ENCODE results near the gene USHBP1. TPM values are rescaled to one million over a fixed set of nuclear protein-coding genes. Genes with fewer than 3 reads are reported as not detected.
"Not testable (repeated sequence)": the region's sequence is repeated elsewhere in the genome, so short reads cannot be mapped to it uniquely, and the experiment has no call there.

USHBP1 gene
- polyA plus RNA-seq, 1 donor from 2014 or later = 0.59 TPM

DNA sequence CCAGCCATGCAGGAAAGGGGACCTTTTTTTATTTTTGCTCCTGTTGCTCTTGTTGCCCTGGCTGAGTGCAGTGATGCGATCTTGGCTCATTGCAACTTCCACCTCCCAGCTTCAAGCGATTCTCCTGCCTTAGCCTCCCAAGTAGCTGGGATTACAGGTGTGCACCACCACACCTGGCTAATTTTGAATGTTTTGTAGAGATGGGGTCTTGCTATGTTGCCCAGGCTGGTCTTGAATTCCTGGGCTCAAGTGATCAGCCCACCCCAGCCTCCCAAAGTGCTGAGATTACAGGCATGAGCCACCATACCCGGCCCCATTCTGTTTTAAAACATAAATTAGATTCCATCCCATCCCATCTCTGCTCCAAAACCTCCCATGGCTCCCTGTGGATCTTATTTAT lies 10.3 kb upstream of the USHBP1 start:
- not testable (repeated sequence) for H3K4me2 ChIP-seq (ENCODE audit: low read length); H3K27me3 ChIP-seq (ENCODE audit: insufficient read depth, low read depth, low read length); H3F3A ChIP-seq (ENCODE audit: insufficient read depth, low read length, poor library complexity, severe bottlenecking); H3K9me2 ChIP-seq (ENCODE audit: insufficient read depth, low read length); H3K9ac ChIP-seq (ENCODE audit: low read length); H4K20me1 ChIP-seq (ENCODE audit: insufficient read depth); H2AFZ ChIP-seq (ENCODE audit: low read depth, low read length); H3K27ac ChIP-seq (ENCODE audit: low read length); H3K9me3 ChIP-seq (ENCODE audit: low read length); H3K79me2 ChIP-seq (replicated peaks; ENCODE audit: insufficient read depth, low read length); H3K36me3 ChIP-seq (ENCODE audit: insufficient read depth, low read length); H3K4me3 ChIP-seq (ENCODE audit: low read length)

DNA sequence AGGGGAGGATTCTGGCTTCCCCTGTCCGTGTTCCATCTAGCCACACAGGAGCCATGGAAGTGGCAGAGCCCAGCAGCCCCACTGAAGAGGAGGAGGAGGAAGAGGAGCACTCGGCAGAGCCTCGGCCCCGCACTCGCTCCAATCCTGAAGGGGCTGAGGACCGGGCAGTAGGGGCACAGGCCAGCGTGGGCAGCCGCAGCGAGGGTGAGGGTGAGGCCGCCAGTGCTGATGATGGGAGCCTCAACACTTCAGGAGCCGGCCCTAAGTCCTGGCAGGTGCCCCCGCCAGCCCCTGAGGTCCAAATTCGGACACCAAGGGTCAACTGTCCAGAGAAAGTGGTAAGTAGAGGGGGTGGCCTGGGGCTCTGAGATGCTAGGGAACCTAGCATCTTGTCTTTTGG lies 4.2 kb upstream of the USHBP1 start:
- no peak overlapping the region for H3K9ac ChIP-seq (ENCODE audit: low read length)
- no peaks in the 10 kb centered on the region for H3F3A ChIP-seq (ENCODE audit: insufficient read depth, low read length, poor library complexity, severe bottlenecking)
- peaks cover 9% of the 10 kb centered on the region for H3K79me2 ChIP-seq (replicated peaks; ENCODE audit: insufficient read depth, low read length)
- H4K20me1 ChIP-seq (ENCODE audit: insufficient read depth) = no peaks in the 10 kb centered on the region
- no peaks in the 10 kb centered on the region for H3K27me3 ChIP-seq (ENCODE audit: insufficient read depth, low read depth, low read length)
- no peak overlapping the region for H3K4me2 ChIP-seq (ENCODE audit: low read length)
- H3K4me3 ChIP-seq (ENCODE audit: low read length) = no peak overlapping the region
- H3K9me3 ChIP-seq (ENCODE audit: low read length) = no peaks in the 10 kb centered on the region
- H3K27ac ChIP-seq (ENCODE audit: low read length) = no peak overlapping the region
- no peaks in the 10 kb centered on the region for H3K36me3 ChIP-seq (ENCODE audit: insufficient read depth, low read length)
- TF ChIP-seq TAF1 (IDR thresholded peaks at IDR 0.05; ENCODE audit: low read depth) = no peak
- TF ChIP-seq, protein P1, sequence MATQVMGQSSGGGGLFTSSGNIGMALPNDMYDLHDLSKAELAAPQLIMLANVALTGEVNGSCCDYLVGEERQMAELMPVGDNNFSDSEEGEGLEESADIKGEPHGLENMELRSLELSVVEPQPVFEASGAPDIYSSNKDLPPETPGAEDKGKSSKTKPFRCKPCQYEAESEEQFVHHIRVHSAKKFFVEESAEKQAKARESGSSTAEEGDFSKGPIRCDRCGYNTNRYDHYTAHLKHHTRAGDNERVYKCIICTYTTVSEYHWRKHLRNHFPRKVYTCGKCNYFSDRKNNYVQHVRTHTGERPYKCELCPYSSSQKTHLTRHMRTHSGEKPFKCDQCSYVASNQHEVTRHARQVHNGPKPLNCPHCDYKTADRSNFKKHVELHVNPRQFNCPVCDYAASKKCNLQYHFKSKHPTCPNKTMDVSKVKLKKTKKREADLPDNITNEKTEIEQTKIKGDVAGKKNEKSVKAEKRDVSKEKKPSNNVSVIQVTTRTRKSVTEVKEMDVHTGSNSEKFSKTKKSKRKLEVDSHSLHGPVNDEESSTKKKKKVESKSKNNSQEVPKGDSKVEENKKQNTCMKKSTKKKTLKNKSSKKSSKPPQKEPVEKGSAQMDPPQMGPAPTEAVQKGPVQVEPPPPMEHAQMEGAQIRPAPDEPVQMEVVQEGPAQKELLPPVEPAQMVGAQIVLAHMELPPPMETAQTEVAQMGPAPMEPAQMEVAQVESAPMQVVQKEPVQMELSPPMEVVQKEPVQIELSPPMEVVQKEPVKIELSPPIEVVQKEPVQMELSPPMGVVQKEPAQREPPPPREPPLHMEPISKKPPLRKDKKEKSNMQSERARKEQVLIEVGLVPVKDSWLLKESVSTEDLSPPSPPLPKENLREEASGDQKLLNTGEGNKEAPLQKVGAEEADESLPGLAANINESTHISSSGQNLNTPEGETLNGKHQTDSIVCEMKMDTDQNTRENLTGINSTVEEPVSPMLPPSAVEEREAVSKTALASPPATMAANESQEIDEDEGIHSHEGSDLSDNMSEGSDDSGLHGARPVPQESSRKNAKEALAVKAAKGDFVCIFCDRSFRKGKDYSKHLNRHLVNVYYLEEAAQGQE (IDR thresholded peaks at IDR 0.05; ENCODE audit: borderline replicate concordance) = no peak
- TF ChIP-seq, protein P2, sequence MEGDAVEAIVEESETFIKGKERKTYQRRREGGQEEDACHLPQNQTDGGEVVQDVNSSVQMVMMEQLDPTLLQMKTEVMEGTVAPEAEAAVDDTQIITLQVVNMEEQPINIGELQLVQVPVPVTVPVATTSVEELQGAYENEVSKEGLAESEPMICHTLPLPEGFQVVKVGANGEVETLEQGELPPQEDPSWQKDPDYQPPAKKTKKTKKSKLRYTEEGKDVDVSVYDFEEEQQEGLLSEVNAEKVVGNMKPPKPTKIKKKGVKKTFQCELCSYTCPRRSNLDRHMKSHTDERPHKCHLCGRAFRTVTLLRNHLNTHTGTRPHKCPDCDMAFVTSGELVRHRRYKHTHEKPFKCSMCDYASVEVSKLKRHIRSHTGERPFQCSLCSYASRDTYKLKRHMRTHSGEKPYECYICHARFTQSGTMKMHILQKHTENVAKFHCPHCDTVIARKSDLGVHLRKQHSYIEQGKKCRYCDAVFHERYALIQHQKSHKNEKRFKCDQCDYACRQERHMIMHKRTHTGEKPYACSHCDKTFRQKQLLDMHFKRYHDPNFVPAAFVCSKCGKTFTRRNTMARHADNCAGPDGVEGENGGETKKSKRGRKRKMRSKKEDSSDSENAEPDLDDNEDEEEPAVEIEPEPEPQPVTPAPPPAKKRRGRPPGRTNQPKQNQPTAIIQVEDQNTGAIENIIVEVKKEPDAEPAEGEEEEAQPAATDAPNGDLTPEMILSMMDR (IDR thresholded peaks at IDR 0.05; ENCODE audit: poor library complexity, severe bottlenecking) = no peak
- H3K9me2 ChIP-seq (ENCODE audit: insufficient read depth, low read length) = no peaks in the 10 kb centered on the region
- no peak overlapping the region for H2AFZ ChIP-seq (ENCODE audit: low read depth, low read length)

DNA sequence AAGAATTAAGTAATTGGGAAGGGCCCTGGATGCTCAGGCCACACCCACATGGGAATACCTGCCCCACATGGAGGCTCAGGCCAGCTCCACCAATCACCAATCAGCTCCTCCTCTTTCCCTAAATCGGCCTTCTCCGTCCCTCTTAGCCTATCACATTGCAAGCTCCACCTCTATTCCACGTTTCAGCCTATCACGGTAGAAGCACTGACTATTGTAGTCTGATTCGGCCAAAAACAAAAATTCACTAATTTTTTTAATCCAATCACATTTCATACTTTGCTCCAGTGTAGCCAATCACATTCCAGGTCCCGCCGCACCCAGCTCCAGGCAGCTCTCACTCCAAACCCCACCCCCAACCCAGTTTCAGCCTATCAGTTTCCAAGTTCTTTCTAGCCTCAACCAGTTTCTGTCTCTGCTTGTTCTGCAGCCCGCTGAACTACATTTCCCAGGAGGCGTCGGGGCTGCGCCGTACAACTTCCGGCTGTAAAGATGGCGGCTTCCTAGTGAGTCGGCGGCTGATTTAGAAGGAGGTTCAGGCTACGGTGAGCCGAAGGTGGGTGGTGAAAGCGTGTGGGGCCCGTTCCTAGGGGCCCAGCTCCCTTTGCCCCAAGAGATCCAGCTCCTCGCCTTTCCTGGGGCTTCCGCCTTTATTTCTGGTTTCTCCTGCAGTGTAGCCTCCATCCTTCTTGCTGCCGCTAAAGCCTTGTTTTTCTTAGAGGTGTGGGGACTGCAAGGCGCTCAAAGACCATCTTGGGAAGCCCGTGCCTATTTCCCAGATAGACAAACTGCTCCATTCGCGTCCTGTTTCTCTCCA lies 2.6 kb upstream of the USHBP1 start, which contains the start of gene BABAM1:
Gene BABAM1, plus strand, starts transcription at position 469 of the 814 bp plus-strand sequence. CDS start 1,364 bp downstream, outside the sequence.
- Histone ChIP-seq H3K9ac (ENCODE audit: low read length) (peak within 1 kb of the TSS; percentile 72), H3K4me3 (ENCODE audit: low read length) (peak within 1 kb of the TSS; percentile 72), H2AFZ (ENCODE audit: low read depth, low read length) (peak within 1 kb of the TSS; percentile 37), H4K20me1 (ENCODE audit: insufficient read depth) (no peaks in the 10 kb centered on the region), H3K27ac (ENCODE audit: low read length) (peak within 1 kb of the TSS; percentile 67), H3K9me3 (ENCODE audit: low read length) (no peaks in the 10 kb centered on the region), H3K9me2 (ENCODE audit: insufficient read depth, low read length) (no peaks in the 10 kb centered on the region), H3K27me3 (ENCODE audit: insufficient read depth, low read depth, low read length) (no peaks in the 10 kb centered on the region), H3K36me3 (ENCODE audit: insufficient read depth, low read length) (no peaks in the 10 kb centered on the region), H3K4me2 (ENCODE audit: low read length) (peak within 1 kb of the TSS; percentile 35), H3F3A (ENCODE audit: insufficient read depth, low read length, poor library complexity, severe bottlenecking) (no peaks in the 10 kb centered on the region), H3K79me2 (replicated peaks; ENCODE audit: insufficient read depth, low read length) (peaks cover 9% of the 10 kb centered on the region)
- TF ChIP-seq POLR2AphosphoS5 (IDR thresholded peaks at IDR 0.05) (peak; percentile 85), SMC3 (conservative IDR thresholded peaks at IDR 0.05; ENCODE audit: poor library complexity) (peak; percentile 58), TAF1 (IDR thresholded peaks at IDR 0.05; ENCODE audit: low read depth) (peak; percentile 88), RAD21 (conservative IDR thresholded peaks at IDR 0.05) (peak; percentile 50), MXI1 (conservative IDR thresholded peaks at IDR 0.05; ENCODE audit: poor library complexity, severe bottlenecking) (peak; percentile 94), EZH2 (IDR thresholded peaks at IDR 0.05; ENCODE audit: borderline replicate concordance, insufficient read depth, low read length, poor library complexity, severe bottlenecking) (no peak)
- TF ChIP-seq, protein P2 (IDR thresholded peaks at IDR 0.05; ENCODE audit: poor library complexity, severe bottlenecking) = no peak
- TF ChIP-seq, protein P1 (IDR thresholded peaks at IDR 0.05; ENCODE audit: borderline replicate concordance) = peak; percentile 86
